RWPE1 (cell line): ENCODE measurements around the gene MRPS6.
A peak's percentile ranks its signal among the peaks of the same experiment; 100 is the strongest.

Experiments used
- CTCF ChIA-PET: fragments of 350-600 bp; sonication (Branson Sonifier 250); formaldehyde crosslinking; extraction: SDS; loops from one replicate; lab custom pipeline; 2021; lab: Yijun Ruan, JAX
- POLR2A ChIA-PET: fragments of 400-600 bp; formaldehyde crosslinking; extraction: SDS; loops from one replicate; lab custom pipeline; 2020; ENCODE audit warnings: antibody characterized with exemption; ENCODE audit not compliant: low non-redundant PET; lab: Yijun Ruan, JAX
- DNase-seq: peaks from one replicate; pipeline ENCODE4 v3.0.0; 2012; ENCODE audit warnings: low spot score
- H3K27ac ChIP-seq: fragments of 450-650 bp; 2 replicates; pipeline ENCODE4 v1.5.1; 2017
- TF ChIP-seq, protein P1 (sequence below): fragments of 450-650 bp; conservative IDR thresholded peaks from 2 replicates; pipeline ENCODE4 v1.5.1; 2017; ENCODE audit warnings: low read depth, mild to moderate bottlenecking

The MRPS6 gene

DNA sequence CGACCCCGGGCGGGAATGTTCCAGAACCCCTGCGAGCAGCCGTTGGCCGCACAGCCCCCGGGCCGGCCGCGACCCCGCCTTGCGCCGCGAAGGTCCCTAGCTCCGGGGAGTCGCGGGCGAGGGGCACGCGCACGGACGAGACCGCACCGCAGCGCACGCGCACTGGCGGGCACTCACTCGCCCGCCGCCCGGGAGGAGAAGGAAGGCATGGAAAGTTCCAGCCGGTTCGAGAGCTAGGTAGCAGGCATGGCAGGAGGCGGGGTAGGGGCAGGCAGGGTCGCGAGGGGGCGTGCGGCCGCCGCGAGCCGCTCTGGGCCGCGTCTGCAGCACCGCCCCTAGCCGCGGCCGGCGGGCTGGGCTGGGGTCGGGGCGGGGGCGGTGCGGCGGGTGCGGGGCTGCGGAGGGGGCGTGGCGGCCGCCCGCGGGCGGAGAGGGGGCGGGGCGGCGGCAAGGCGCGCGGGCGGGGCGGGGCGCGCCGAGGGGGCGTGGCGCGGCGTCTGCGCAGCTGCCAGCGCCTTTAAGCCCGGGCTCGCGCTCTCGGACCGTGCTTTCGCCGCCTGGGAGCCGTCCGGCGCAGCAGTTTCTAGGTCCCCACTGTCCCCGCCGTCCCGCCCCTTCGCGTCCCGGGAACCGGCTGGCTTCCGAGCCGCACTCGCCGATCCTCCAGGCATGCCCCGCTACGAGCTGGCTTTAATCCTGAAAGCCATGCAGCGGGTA lies at the start of gene MRPS6, which contains the start of gene SLC5A3:
TSS of gene MRPS6 (plus strand) at position 547 of the 717 bp plus-strand sequence. CDS start at position 670, 123 bp downstream.
TSS of gene SLC5A3 (plus strand) at position 547 of the 717 bp plus-strand sequence. CDS start 21,621 bp downstream, outside the sequence.
- peak; percentile 69 for DNase-seq
- H3K27ac ChIP-seq: peak within 1 kb of the TSS; percentile 82
- TF ChIP-seq, protein P1, sequence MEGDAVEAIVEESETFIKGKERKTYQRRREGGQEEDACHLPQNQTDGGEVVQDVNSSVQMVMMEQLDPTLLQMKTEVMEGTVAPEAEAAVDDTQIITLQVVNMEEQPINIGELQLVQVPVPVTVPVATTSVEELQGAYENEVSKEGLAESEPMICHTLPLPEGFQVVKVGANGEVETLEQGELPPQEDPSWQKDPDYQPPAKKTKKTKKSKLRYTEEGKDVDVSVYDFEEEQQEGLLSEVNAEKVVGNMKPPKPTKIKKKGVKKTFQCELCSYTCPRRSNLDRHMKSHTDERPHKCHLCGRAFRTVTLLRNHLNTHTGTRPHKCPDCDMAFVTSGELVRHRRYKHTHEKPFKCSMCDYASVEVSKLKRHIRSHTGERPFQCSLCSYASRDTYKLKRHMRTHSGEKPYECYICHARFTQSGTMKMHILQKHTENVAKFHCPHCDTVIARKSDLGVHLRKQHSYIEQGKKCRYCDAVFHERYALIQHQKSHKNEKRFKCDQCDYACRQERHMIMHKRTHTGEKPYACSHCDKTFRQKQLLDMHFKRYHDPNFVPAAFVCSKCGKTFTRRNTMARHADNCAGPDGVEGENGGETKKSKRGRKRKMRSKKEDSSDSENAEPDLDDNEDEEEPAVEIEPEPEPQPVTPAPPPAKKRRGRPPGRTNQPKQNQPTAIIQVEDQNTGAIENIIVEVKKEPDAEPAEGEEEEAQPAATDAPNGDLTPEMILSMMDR: no peak
- CTCF ChIA-PET: interaction anchor here (1.9 to 6.2 kb wide), 2 partner anchors 150 to 275 kb away, joined by 5 to 39 read pairs; no protein-coding TSS in a partner anchor
- POLR2A ChIA-PET: no interaction called here

DNA sequence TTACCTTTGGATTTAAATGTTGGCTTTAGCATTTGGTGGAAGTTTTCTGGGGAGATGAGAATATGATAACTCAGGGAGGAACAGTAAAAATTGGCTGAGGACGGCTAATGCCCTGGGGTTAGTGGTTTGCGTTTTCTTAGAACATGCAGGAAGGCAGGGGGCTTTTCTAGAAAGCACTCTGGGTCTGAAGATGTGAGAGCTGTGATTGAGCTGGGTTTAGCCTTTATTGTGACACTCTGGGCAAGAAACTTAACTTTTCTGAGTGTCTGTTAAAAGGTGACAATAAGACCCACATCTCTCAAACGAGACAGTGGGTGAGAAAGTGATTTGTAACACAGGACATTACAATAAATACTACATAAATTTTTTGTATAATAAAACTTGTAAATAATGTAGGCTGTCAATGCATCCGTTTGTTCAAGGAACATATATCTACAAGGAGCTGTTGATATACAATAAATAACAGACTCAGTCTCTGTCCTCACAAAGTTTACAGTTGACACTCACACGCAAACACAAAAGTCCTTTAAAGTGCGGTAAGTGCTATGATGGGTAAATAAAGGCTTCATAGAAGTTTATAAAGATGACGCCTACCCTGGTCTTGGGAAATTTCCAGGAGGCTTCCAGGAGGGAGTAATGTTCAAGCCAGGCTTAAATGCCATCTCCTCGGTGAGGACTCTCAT lies 49.5 kb upstream of the MRPS6 start:
- no peak for DNase-seq
- ChIA-PET POLR2A (no interaction called here), CTCF (no interaction called here)
- no peak overlapping the region for H3K27ac ChIP-seq
- TF ChIP-seq, protein P1: no peak

DNA sequence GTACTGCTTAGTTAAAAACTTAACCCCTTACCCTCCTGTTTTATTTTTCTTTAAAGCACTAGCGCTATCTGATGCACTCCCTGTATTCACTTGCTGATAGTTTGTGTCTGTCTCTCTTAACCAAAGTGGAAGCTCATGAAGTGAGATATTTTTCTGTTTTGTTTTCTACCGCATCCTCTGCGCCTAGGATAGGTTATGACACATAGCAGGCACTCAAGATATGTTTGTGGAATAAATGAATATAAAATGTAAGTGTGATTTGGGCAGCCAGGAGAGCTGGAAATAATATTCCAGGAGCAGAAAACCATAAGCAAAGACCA lies 49.0 kb upstream of the MRPS6 start:
- ChIA-PET CTCF (interaction anchor here (0.5 kb wide), 1 partner anchor 740 kb away, joined by 3 read pairs; no protein-coding TSS in a partner anchor), POLR2A (no interaction called here)
- TF ChIP-seq, protein P1: no peak
- no peak for DNase-seq
- no peak overlapping the region for H3K27ac ChIP-seq

DNA sequence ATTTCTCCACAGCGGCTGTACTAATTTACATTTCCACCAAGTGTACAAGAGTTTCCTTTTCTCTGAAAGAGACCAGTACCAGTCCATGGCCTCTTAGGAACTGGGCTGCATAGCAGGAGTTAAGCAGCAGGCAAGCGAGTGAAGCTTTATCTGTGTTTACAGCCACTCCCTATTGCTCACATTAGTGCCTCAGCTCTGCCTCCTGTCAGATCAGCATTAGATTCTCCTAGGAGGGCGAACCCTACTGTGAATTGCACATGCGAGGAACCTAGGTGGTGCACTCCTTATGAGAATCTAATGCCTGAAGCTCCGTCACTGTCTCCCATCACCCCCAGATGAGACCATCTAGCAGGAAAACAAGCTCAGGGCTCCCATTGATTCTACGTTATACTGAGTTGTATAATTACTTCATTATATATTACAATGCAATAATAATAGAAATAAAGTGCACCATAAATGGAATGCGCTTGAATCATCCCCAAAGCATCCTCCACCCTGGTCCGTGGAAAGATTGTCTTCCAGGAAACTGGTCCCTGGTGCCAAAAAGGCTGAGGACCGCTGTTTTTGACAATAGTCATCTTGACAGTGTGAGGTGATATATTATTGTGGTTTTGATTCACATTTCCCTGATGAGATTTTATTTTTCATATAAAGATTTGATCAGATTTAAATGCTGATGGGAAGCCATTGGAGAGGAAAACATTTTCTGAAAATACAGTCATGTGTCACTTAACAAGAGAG lies 45.5 kb upstream of the MRPS6 start:
- TF ChIP-seq, protein P1: no peak
- H3K27ac ChIP-seq: no peak overlapping the region
- no peak for DNase-seq
- CTCF ChIA-PET: interaction anchor here (0.7 kb wide), 1 partner anchor 84 kb away, joined by 3 read pairs; no protein-coding TSS in a partner anchor
- POLR2A ChIA-PET: no interaction called here

DNA sequence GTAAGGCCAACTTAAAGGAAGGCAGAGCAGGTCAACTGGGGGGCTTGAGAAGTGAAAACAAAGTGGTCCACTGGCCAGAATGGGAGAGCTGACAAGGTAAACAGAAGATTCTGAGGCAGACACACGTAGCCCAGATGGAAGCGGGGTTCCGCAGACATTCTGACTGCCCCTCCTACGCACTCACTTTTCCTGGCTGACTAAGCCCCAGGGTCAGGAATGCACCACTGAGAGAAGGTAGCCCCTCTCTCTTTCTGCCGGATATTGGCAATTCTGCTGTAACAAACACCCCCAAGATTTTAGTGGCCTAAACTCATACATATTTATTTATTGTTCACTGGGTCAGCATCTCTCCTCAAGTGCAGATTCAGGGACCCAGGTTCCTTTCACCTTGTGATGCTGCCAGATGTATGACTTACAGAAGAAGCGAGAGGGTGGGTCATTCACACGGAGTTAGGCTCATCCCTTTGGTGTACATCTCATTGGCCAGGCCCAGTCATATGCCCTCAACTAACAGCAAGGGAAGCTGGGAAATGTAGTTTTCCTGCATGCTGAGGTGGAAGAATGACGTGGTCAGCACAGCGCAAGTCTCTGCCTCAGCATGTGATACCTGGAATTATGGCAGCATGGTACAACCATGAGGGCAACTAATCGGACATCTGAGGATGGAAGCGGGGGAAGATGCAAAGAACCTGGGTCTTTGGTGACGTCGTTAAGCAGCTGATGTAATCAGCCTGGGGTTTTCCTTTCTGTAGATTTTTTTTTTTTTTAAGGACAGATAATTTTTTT lies 43.4 kb upstream of the MRPS6 start:
- peak; percentile 65 for DNase-seq
- no peak overlapping the region for H3K27ac ChIP-seq
- TF ChIP-seq, protein P1: no peak
- CTCF ChIA-PET: interaction anchor here (0.5 to 0.6 kb wide), 3 partner anchors 15 to 468 kb away, joined by 3 read pairs; no protein-coding TSS in a partner anchor
- POLR2A ChIA-PET: no interaction called here
